Osteoblast (primary cell): ENCODE results near the gene DBH. TPM values are rescaled to one million over a fixed set of nuclear protein-coding genes. Genes with fewer than 3 reads are reported as not detected.

ENCODE experiments used
- DNase-seq: peaks from one replicate; pipeline ENCODE4 v3.0.0; 2011; ENCODE audit warnings: low spot score, mixed read lengths; ENCODE audit not compliant: insufficient read length; ENCODE audit errors: missing footprints
- H2AFZ ChIP-seq: 2 replicates; pipeline ENCODE4 v1.6.0; 2011; ENCODE audit warnings: mild to moderate bottlenecking, low read length
- H3K27ac ChIP-seq: 2 replicates; pipeline ENCODE4 v1.5.1; 2011; ENCODE audit warnings: mild to moderate bottlenecking, low read depth, low read length, moderate library complexity
- H3K27me3 ChIP-seq: 2 replicates; pipeline ENCODE4 v1.6.0; 2012; ENCODE audit warnings: mild to moderate bottlenecking, control low read depth, inconsistent platforms, low read length, moderate library complexity; ENCODE audit not compliant: insufficient read depth
- H3K36me3 ChIP-seq: 2 replicates; pipeline ENCODE4 v1.5.1; 2011; ENCODE audit warnings: mild to moderate bottlenecking, low read length, control low read depth, moderate library complexity; ENCODE audit not compliant: insufficient read depth
- H3K4me1 ChIP-seq: 2 replicates; pipeline ENCODE4 v1.5.1; 2011; ENCODE audit warnings: mild to moderate bottlenecking, low read length, control low read depth, moderate library complexity; ENCODE audit not compliant: insufficient read depth
- H3K4me2 ChIP-seq: 2 replicates; pipeline ENCODE4 v1.6.0; 2011; ENCODE audit warnings: mild to moderate bottlenecking, low read length; ENCODE audit not compliant: insufficient read depth
- H3K4me3 ChIP-seq: fragments of 200-600 bp; sonication (generic); 3 replicates; pipeline ENCODE4 v1.5.1; 2012; ENCODE audit warnings: mild to moderate bottlenecking, low read length, inconsistent platforms; ENCODE audit not compliant: insufficient read depth
- H3K79me2 ChIP-seq: 2 replicates; pipeline ENCODE4 v1.6.0; 2012; ENCODE audit warnings: mild to moderate bottlenecking, low read length, control low read depth, inconsistent platforms; ENCODE audit not compliant: insufficient read depth
- H3K9me3 ChIP-seq: 2 replicates; pipeline ENCODE4 v1.5.1; 2011; ENCODE audit warnings: low read depth, low read length, control low read depth
- H4K20me1 ChIP-seq: 2 replicates; pipeline ENCODE4 v1.6.0; 2012; ENCODE audit warnings: mild to moderate bottlenecking, low read length, control low read depth; ENCODE audit not compliant: insufficient read depth
- total RNA-seq: library from RNA; depleted of rRNA; stranded (reverse); fragments of >200 nt; gene quantifications from 2 replicates; pipeline ENCODE4 v1.2.3, GENCODE V29; 2012
- TF ChIP-seq, protein P1 (sequence below): IDR thresholded peaks from 2 replicates; pipeline ENCODE4 v1.5.1; 2011; ENCODE audit warnings: mild to moderate bottlenecking, low read depth, low read length, moderate library complexity; ENCODE audit errors: extremely low read depth

DBH gene
- total RNA-seq, 1 donor = not detected

GRCh38 chr9:133642708-133643361 lies 6.7 kb downstream of the DBH start:
- H3K27me3 ChIP-seq = peaks cover 7% of the 10 kb centered on the region
- TF ChIP-seq, protein P1, sequence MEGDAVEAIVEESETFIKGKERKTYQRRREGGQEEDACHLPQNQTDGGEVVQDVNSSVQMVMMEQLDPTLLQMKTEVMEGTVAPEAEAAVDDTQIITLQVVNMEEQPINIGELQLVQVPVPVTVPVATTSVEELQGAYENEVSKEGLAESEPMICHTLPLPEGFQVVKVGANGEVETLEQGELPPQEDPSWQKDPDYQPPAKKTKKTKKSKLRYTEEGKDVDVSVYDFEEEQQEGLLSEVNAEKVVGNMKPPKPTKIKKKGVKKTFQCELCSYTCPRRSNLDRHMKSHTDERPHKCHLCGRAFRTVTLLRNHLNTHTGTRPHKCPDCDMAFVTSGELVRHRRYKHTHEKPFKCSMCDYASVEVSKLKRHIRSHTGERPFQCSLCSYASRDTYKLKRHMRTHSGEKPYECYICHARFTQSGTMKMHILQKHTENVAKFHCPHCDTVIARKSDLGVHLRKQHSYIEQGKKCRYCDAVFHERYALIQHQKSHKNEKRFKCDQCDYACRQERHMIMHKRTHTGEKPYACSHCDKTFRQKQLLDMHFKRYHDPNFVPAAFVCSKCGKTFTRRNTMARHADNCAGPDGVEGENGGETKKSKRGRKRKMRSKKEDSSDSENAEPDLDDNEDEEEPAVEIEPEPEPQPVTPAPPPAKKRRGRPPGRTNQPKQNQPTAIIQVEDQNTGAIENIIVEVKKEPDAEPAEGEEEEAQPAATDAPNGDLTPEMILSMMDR = no peak

GRCh38 chr9:133643362-133643755 lies 7.2 kb downstream of the DBH start:
- Histone ChIP-seq H3K79me2 (no peaks in the 10 kb centered on the region), H3K9me3 (no peaks in the 10 kb centered on the region), H3K4me2 (no peak overlapping the region), H3K27ac (no peak overlapping the region), H3K4me3 (no peak overlapping the region), H3K27me3 (peaks cover 7% of the 10 kb centered on the region), H4K20me1 (no peaks in the 10 kb centered on the region), H2AFZ (no peak overlapping the region), H3K4me1 (no peaks in the 10 kb centered on the region), H3K36me3 (no peaks in the 10 kb centered on the region)
- peak; percentile 61 for DNase-seq
- TF ChIP-seq, protein P1 = no peak

More at GRCh38 chr9:133642708-133643361, 6.7 kb downstream of the DBH start:
- Histone ChIP-seq H4K20me1 (no peaks in the 10 kb centered on the region), H3K4me1 (no peaks in the 10 kb centered on the region), H2AFZ (no peak overlapping the region), H3K9me3 (no peaks in the 10 kb centered on the region), H3K4me2 (no peak overlapping the region), H3K79me2 (no peaks in the 10 kb centered on the region), H3K27ac (no peak overlapping the region), H3K36me3 (no peaks in the 10 kb centered on the region), H3K4me3 (no peak overlapping the region)
- DNase-seq = peak; percentile 47

DNA sequence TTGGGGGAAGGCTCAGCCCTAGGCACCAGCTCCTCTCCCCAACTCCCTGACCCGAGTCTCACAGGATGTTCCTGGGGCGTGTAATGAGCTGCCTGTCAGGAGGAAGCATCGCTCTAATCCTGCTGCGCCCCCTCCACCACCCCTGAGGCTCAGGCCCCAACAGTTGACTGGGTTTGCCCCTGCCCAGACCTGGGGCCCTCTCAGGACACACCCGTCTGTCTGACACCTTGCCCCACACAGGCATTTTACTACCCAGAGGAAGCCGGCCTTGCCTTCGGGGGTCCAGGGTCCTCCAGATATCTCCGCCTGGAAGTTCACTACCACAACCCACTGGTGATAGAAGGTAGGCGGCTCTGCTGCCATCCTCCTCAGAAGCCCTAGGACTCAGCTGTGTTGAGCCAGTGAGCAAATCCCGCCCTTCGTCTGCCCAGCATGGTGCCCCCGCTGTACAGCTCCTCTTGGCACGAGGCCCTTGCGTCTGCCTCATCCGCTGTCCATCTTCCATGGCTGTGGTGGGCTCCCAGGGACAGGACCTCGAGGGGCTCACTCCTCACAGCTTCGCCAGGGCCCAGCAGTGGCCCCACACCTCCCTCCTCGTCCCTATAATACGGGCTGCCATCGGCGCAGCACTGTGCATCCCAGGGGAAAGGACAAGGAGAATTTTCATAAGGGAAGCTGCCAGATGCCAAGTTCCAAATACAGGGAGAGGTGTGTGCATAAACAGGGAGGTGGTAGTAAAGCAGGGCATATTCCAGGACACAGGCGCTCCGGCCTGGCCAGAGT lies 8.0 kb downstream of the DBH start:
- Histone ChIP-seq H3K4me1 (no peaks in the 10 kb centered on the region), H4K20me1 (no peaks in the 10 kb centered on the region), H3K4me3 (no peak overlapping the region), H3K27ac (no peak overlapping the region), H3K9me3 (no peaks in the 10 kb centered on the region), H3K4me2 (no peak overlapping the region), H2AFZ (no peak overlapping the region), H3K27me3 (peaks cover 10% of the 10 kb centered on the region), H3K79me2 (no peaks in the 10 kb centered on the region), H3K36me3 (no peaks in the 10 kb centered on the region)
- TF ChIP-seq, protein P1 = no peak
- DNase-seq = peak; percentile 51
